SU-DHL-6 (cell line): ENCODE results near the gene PRPF40A.

Experiments used
- H2AFZ ChIP-seq: fragments of 200-600 bp; sonication (generic); 2 replicates; pipeline ENCODE4 v1.6.1; 2014; ENCODE audit warnings: low read depth, mild to moderate bottlenecking, moderate library complexity, mixed read lengths, antibody characterized with exemption, low read length; ENCODE audit not compliant: severe bottlenecking
- H3F3A ChIP-seq: fragments of 200-600 bp; shearing (Covaris generic); 2 replicates; pipeline ENCODE4 v1.6.0; 2016; ENCODE audit warnings: antibody characterized with exemption, mild to moderate bottlenecking; ENCODE audit not compliant: insufficient read depth
- H3K27ac ChIP-seq: fragments of 200-600 bp; sonication (generic); 2 replicates; pipeline ENCODE4 v1.5.1; 2016; ENCODE audit warnings: low read depth, mild to moderate bottlenecking, low read length, moderate library complexity, mixed read lengths
- H3K27me3 ChIP-seq: fragments of 200-600 bp; sonication (generic), shearing (Covaris generic); 2 replicates; pipeline ENCODE4 v1.6.0; 2014; ENCODE audit warnings: mild to moderate bottlenecking, low read length
- H3K36me3 ChIP-seq: fragments of 200-600 bp; sonication (generic); 2 replicates; pipeline ENCODE4 v1.6.1; 2014; ENCODE audit warnings: mild to moderate bottlenecking, low read length, mixed read lengths
- H3K4me2 ChIP-seq: fragments of 300-600, 200-600 bp; shearing (Covaris generic), sonication (generic); 2 replicates; pipeline ENCODE4 v1.6.0; 2014; ENCODE audit warnings: low read length, low read depth, mild to moderate bottlenecking; ENCODE audit not compliant: poor library complexity, severe bottlenecking
- H3K4me3 ChIP-seq: fragments of 200-600 bp; sonication (generic); 2 replicates; pipeline ENCODE4 v1.5.1; 2014; ENCODE audit warnings: antibody characterized with exemption, low read length, mild to moderate bottlenecking, mixed read lengths; ENCODE audit not compliant: insufficient read depth, poor library complexity, severe bottlenecking
- H3K79me2 ChIP-seq: fragments of 200-600 bp; sonication (generic); 2 replicates; pipeline ENCODE4 v1.6.1; 2014; ENCODE audit warnings: mild to moderate bottlenecking, low read length, moderate library complexity; ENCODE audit not compliant: insufficient read depth
- H3K9ac ChIP-seq: fragments of 200-600 bp; sonication (generic); 2 replicates; pipeline ENCODE4 v1.7.0; 2014; ENCODE audit warnings: mild to moderate bottlenecking, low read length
- H3K9me2 ChIP-seq: fragments of 200-600 bp; sonication (generic); replicated peaks from 2 replicates; pipeline ENCODE4 v1.6.1; 2014; ENCODE audit warnings: low read length; ENCODE audit not compliant: insufficient read depth
- H3K9me3 ChIP-seq: fragments of 200-600 bp; sonication (generic); 2 replicates; pipeline ENCODE4 v1.6.1; 2014; ENCODE audit warnings: low read length, mixed read lengths; ENCODE audit not compliant: insufficient read depth
- H4K20me1 ChIP-seq: fragments of 200-600 bp; sonication (generic); 2 replicates; pipeline ENCODE4 v1.6.1; 2014; ENCODE audit warnings: low read depth, mild to moderate bottlenecking, antibody characterized with exemption, low read length, moderate library complexity, mixed read lengths
- EZH2phosphoT487 ChIP-seq: fragments of 200-600 bp; sonication (generic), shearing (Covaris generic); conservative IDR thresholded peaks from 2 replicates; pipeline ENCODE4 v1.6.1; 2018; ENCODE audit warnings: mild to moderate bottlenecking, antibody characterized with exemption, low read length, moderate library complexity, mixed read lengths
- TF ChIP-seq, protein P1 (sequence below): fragments of 200-600 bp; sonication (generic); IDR thresholded peaks from one replicate; pipeline ENCODE4 v1.5.1; 2017; ENCODE audit warnings: antibody characterized with exemption, mild to moderate bottlenecking, low read length, moderate library complexity; ENCODE audit not compliant: insufficient read depth, poor library complexity, severe bottlenecking

Gene PRPF40A

DNA sequence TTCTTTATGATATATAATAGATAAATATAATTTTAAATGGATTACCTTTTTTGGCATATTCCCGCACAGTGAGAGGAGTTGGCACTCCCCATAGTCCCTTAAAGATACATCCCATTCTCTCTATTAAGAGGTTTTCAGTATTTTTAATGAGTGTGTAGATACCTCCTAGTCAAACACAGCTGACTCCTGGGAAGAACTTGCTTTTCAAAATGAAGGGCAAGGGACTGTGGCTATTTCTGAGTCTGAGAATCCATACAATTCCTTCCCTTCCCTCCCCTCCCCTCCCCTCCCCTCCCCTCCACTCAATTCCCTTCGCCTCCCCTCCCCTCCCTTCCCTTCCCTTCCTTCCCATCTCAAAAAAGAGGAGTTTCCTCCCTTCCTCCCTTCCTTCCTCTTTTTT is 93.5 kb downstream of the PRPF40A start:
- H3K9ac ChIP-seq, result no peak overlapping the region
- no peak overlapping the region for H2AFZ ChIP-seq
- H3K9me3 ChIP-seq, result no peaks in the 10 kb centered on the region
- no peaks in the 10 kb centered on the region for H3F3A ChIP-seq
- no peak overlapping the region for H3K4me2 ChIP-seq
- no peak for TF ChIP-seq EZH2phosphoT487
- TF ChIP-seq, protein P1, sequence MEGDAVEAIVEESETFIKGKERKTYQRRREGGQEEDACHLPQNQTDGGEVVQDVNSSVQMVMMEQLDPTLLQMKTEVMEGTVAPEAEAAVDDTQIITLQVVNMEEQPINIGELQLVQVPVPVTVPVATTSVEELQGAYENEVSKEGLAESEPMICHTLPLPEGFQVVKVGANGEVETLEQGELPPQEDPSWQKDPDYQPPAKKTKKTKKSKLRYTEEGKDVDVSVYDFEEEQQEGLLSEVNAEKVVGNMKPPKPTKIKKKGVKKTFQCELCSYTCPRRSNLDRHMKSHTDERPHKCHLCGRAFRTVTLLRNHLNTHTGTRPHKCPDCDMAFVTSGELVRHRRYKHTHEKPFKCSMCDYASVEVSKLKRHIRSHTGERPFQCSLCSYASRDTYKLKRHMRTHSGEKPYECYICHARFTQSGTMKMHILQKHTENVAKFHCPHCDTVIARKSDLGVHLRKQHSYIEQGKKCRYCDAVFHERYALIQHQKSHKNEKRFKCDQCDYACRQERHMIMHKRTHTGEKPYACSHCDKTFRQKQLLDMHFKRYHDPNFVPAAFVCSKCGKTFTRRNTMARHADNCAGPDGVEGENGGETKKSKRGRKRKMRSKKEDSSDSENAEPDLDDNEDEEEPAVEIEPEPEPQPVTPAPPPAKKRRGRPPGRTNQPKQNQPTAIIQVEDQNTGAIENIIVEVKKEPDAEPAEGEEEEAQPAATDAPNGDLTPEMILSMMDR, result no peak
- H3K79me2 ChIP-seq, result no peaks in the 10 kb centered on the region
- no peak overlapping the region for H3K27ac ChIP-seq
- H3K9me2 ChIP-seq, result no peaks in the 10 kb centered on the region
- H3K36me3 ChIP-seq, result no peaks in the 10 kb centered on the region
- no peak overlapping the region for H3K4me3 ChIP-seq
- no peaks in the 10 kb centered on the region for H4K20me1 ChIP-seq
- H3K27me3 ChIP-seq, result no peaks in the 10 kb centered on the region

DNA sequence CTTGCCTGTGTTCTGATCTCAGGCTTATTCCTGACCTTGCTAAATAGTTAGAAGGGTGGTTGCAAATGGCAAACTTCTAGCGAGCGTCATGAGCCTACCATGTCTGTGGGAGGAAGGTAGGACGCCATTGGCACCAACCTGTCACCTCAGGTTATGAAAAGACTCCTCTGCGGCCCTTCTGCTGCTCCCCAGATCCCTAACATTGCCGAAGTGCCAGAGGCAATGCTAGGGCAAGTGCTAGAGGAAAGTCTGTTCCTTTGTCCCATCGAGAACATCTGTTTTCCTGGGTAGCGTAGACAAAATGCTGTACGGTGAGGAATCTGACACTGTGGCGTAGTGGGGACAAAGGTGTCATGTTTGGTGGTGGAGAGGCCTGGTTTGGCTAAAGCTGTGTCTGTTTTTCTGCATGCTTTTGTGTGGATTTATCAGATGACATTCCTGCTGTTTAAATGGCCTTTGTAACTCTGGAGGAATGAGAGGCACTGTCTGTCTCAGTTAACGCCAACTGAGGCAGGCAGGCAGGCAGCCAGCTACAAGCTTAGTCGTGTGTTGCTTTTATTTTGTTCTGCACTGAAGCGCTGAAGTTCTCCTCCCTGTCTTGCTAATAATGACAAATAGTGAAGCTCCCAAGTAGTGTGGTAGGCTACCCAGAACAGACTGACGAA is 94.1 kb downstream of the PRPF40A start:
- no peak overlapping the region for H3K4me3 ChIP-seq
- no peaks in the 10 kb centered on the region for H3K36me3 ChIP-seq
- no peaks in the 10 kb centered on the region for H3K9me3 ChIP-seq
- no peaks in the 10 kb centered on the region for H3K27me3 ChIP-seq
- no peak for TF ChIP-seq EZH2phosphoT487
- TF ChIP-seq, protein P1, result no peak
- no peaks in the 10 kb centered on the region for H3F3A ChIP-seq
- no peak overlapping the region for H2AFZ ChIP-seq
- no peaks in the 10 kb centered on the region for H3K79me2 ChIP-seq
- no peak overlapping the region for H3K9ac ChIP-seq
- H3K27ac ChIP-seq, result no peak overlapping the region
- H3K9me2 ChIP-seq, result no peaks in the 10 kb centered on the region
- no peaks in the 10 kb centered on the region for H4K20me1 ChIP-seq
- H3K4me2 ChIP-seq, result no peak overlapping the region

DNA sequence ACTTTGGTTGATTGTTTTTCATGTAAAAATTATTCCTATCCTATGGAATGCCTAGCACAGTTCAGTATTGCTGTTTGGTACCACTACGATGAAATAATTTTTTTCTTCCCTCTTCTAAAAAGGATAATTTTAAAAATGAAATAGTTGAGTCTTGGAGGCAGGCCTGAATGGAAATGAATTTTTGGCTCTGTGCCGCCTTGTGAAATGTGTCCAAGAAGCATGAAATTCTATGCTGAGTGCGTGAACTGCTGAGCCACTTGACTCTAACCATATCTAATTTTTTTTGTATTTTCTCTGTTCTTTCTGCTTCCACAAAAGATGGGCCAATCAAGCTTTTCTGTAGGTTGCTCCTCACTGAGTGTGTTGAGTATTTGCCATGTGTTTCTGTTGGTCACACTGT is 95.0 kb downstream of the PRPF40A start:
- H3K9me3 ChIP-seq, result no peaks in the 10 kb centered on the region
- no peaks in the 10 kb centered on the region for H3K9me2 ChIP-seq
- H3K4me2 ChIP-seq, result no peak overlapping the region
- no peaks in the 10 kb centered on the region for H3K79me2 ChIP-seq
- H3K9ac ChIP-seq, result no peak overlapping the region
- H3K4me3 ChIP-seq, result no peak overlapping the region
- no peak for TF ChIP-seq EZH2phosphoT487
- TF ChIP-seq, protein P1, result no peak
- H3F3A ChIP-seq, result no peaks in the 10 kb centered on the region
- no peak overlapping the region for H2AFZ ChIP-seq
- H4K20me1 ChIP-seq, result no peaks in the 10 kb centered on the region
- no peaks in the 10 kb centered on the region for H3K27me3 ChIP-seq
- no peak overlapping the region for H3K27ac ChIP-seq
- no peaks in the 10 kb centered on the region for H3K36me3 ChIP-seq
